DOHH2 (cell line): Measurements from ENCODE around the gene PAX2.

Experiments used
- H3F3A ChIP-seq: fragments of 200-600 bp; sonication (generic), shearing (Covaris generic); 2 replicates; pipeline ENCODE4 v1.6.0; 2016; ENCODE audit warnings: antibody characterized with exemption, mild to moderate bottlenecking; ENCODE audit not compliant: control insufficient read depth, insufficient read depth
- H3K27ac ChIP-seq: fragments of 200-600 bp; sonication (generic); 2 replicates; pipeline ENCODE4 v1.5.1; 2014; ENCODE audit warnings: low read depth, mild to moderate bottlenecking, low read length, moderate library complexity
- H3K27me3 ChIP-seq: fragments of 200-600 bp; sonication (generic); 2 replicates; pipeline ENCODE4 v1.6.1; 2014; ENCODE audit warnings: mild to moderate bottlenecking, low read length, mixed read lengths; ENCODE audit not compliant: control insufficient read depth
- H3K36me3 ChIP-seq: fragments of 200-600 bp; sonication (generic); 2 replicates; pipeline ENCODE4 v1.6.1; 2014; ENCODE audit warnings: mild to moderate bottlenecking, low read length, moderate library complexity, mixed read lengths; ENCODE audit not compliant: control insufficient read depth
- H3K4me1 ChIP-seq: fragments of 200-600 bp; sonication (generic); 2 replicates; pipeline ENCODE4 v1.6.1; 2014; ENCODE audit warnings: mild to moderate bottlenecking, low read length, mixed read lengths; ENCODE audit not compliant: control insufficient read depth
- H3K4me2 ChIP-seq: fragments of 200-600 bp; sonication (generic); 2 replicates; pipeline ENCODE4 v1.6.0; 2014; ENCODE audit warnings: mild to moderate bottlenecking, low read length, moderate library complexity
- H3K4me3 ChIP-seq: fragments of 200-600 bp; sonication (generic); 2 replicates; pipeline ENCODE4 v1.5.1; 2014; ENCODE audit warnings: mild to moderate bottlenecking, low read length, mixed read lengths
- H3K79me2 ChIP-seq: fragments of 200-600 bp; sonication (generic); 2 replicates; pipeline ENCODE4 v1.6.1; 2014; ENCODE audit warnings: mild to moderate bottlenecking, low read length, mixed read lengths; ENCODE audit not compliant: control insufficient read depth
- H3K9me2 ChIP-seq: fragments of 200-600 bp; sonication (generic); replicated peaks from 2 replicates; pipeline ENCODE4 v1.6.1; 2014; ENCODE audit warnings: mild to moderate bottlenecking, low read length, mixed read lengths; ENCODE audit not compliant: control insufficient read depth
- H3K9me3 ChIP-seq: fragments of 200-600 bp; sonication (generic); 2 replicates; pipeline ENCODE4 v1.6.1; 2014; ENCODE audit warnings: antibody characterized with exemption, low read length, mixed read lengths; ENCODE audit not compliant: control insufficient read depth, insufficient read depth
- H4K20me1 ChIP-seq: fragments of 200-600 bp; sonication (generic); 2 replicates; pipeline ENCODE4 v1.6.0; 2014; ENCODE audit warnings: low read depth, mild to moderate bottlenecking, antibody characterized with exemption, low read length, moderate library complexity; ENCODE audit not compliant: control insufficient read depth, insufficient read depth
- CTCF ChIP-seq: fragments of 200-600 bp; sonication (generic); IDR thresholded peaks from one replicate; pipeline ENCODE4 v1.5.1; 2014; ENCODE audit warnings: antibody characterized with exemption, mild to moderate bottlenecking, low read depth, low read length; ENCODE audit not compliant: poor library complexity, severe bottlenecking
- EZH2phosphoT487 ChIP-seq: fragments of 200-600 bp; sonication (generic); IDR thresholded peaks from 2 replicates; pipeline ENCODE4 v1.6.1; 2017; ENCODE audit warnings: borderline replicate concordance, mild to moderate bottlenecking, antibody characterized with exemption, low read length, moderate library complexity, mixed read lengths

The PAX2 gene

GRCh38 chr10:100810091-100810834 lies 64.9 kb downstream of the PAX2 start:
- Histone ChIP-seq H3K27me3 (peaks cover 25% of the 10 kb centered on the region), H3F3A (no peaks in the 10 kb centered on the region), H3K4me2 (no peak overlapping the region), H3K27ac (no peak overlapping the region), H3K4me1 (no peaks in the 10 kb centered on the region), H3K4me3 (no peak overlapping the region), H3K79me2 (no peaks in the 10 kb centered on the region), H4K20me1 (no peaks in the 10 kb centered on the region), H3K9me2 (no peaks in the 10 kb centered on the region), H3K36me3 (no peaks in the 10 kb centered on the region), H3K9me3 (no peaks in the 10 kb centered on the region)
- no peak for TF ChIP-seq CTCF

- no peak overlapping the region for H3K27ac ChIP-seq
- no peaks in the 10 kb centered on the region for H3K9me2 ChIP-seq
- H3K4me2 ChIP-seq: no peak overlapping the region
- H3F3A ChIP-seq: no peaks in the 10 kb centered on the region
- H3K36me3 ChIP-seq: no peaks in the 10 kb centered on the region
- H4K20me1 ChIP-seq: no peaks in the 10 kb centered on the region
- H3K27me3 ChIP-seq: peaks cover 30% of the 10 kb centered on the region
- no peak overlapping the region for H3K4me3 ChIP-seq
- H3K79me2 ChIP-seq: no peaks in the 10 kb centered on the region
- no peaks in the 10 kb centered on the region for H3K9me3 ChIP-seq
- no peaks in the 10 kb centered on the region for H3K4me1 ChIP-seq
- TF ChIP-seq CTCF: no peak
- no peak for TF ChIP-seq EZH2phosphoT487
Observed at GRCh38 chr10:100810835-100811116, 65.4 kb downstream of the PAX2 start.

GRCh38 chr10:100811261-100811660 lies 65.9 kb downstream of the PAX2 start:
- Histone ChIP-seq H3F3A (no peaks in the 10 kb centered on the region), H3K4me1 (no peaks in the 10 kb centered on the region), H3K79me2 (no peaks in the 10 kb centered on the region), H3K27me3 (peaks cover 34% of the 10 kb centered on the region), H3K4me3 (no peak overlapping the region), H3K36me3 (no peaks in the 10 kb centered on the region), H3K9me3 (no peaks in the 10 kb centered on the region), H3K4me2 (no peak overlapping the region), H3K27ac (no peak overlapping the region), H3K9me2 (no peaks in the 10 kb centered on the region), H4K20me1 (no peaks in the 10 kb centered on the region)
- TF ChIP-seq CTCF (no peak), EZH2phosphoT487 (no peak)
